PC-3 (cell line): ENCODE measurements around the gene SHROOM3.

Experiments used
- CTCF ChIP-seq: fragments of 300-600 bp; sonication (generic); conservative IDR thresholded peaks from 2 replicates; pipeline ENCODE4 v1.5.1; 2017; ENCODE audit warnings: antibody characterized with exemption, low read depth, mild to moderate bottlenecking, low read length
- EZH2 ChIP-seq: fragments of 300-600 bp; sonication (generic); IDR thresholded peaks from one replicate; pipeline ENCODE4 v1.6.1; 2017; ENCODE audit warnings: antibody characterized with exemption, mild to moderate bottlenecking, low read length; ENCODE audit not compliant: unreplicated experiment
- EZH2phosphoT487 ChIP-seq: fragments of 300-600 bp; sonication (generic); IDR thresholded peaks from 2 replicates; pipeline ENCODE4 v1.6.1; 2018; ENCODE audit warnings: mild to moderate bottlenecking, antibody characterized with exemption, low read length, borderline replicate concordance

- TF ChIP-seq CTCF (no peak), EZH2 (no peak), EZH2phosphoT487 (no peak)
Observed at GRCh38 chr4:76690906-76691275, 255.9 kb downstream of the SHROOM3 start.
